Ishikawa (cell line): ENCODE results near the gene ERVW-1.

ENCODE experiments used
- CEBPB ChIP-seq: IDR thresholded peaks from 2 replicates; pipeline ENCODE4 v1.6.1; 2012
- CREB1 ChIP-seq: IDR thresholded peaks from 2 replicates; pipeline ENCODE4 v1.6.1; 2012; ENCODE audit warnings: low read depth
- EGR1 ChIP-seq: IDR thresholded peaks from 2 replicates; pipeline ENCODE4 v1.6.1; 2012
- EP300 ChIP-seq: IDR thresholded peaks from 2 replicates; pipeline ENCODE4 v1.6.1; 2012; ENCODE audit warnings: borderline replicate concordance
- FOXM1 ChIP-seq: IDR thresholded peaks from 2 replicates; pipeline ENCODE4 v1.6.1; 2012; ENCODE audit warnings: low read depth, borderline replicate concordance
- NFIC ChIP-seq: IDR thresholded peaks from 2 replicates; pipeline ENCODE4 v1.6.1; 2012
- RAD21 ChIP-seq: IDR thresholded peaks from 2 replicates; pipeline ENCODE4 v1.6.1; 2012; ENCODE audit warnings: low read depth
- REST ChIP-seq: IDR thresholded peaks from 2 replicates; pipeline ENCODE4 v1.6.1; 2012; ENCODE audit warnings: low read depth, mild to moderate bottlenecking
- TAF1 ChIP-seq: IDR thresholded peaks from 2 replicates; pipeline ENCODE4 v1.6.1; 2012; ENCODE audit warnings: low read depth, mild to moderate bottlenecking
- TCF12 ChIP-seq: IDR thresholded peaks from 2 replicates; pipeline ENCODE4 v1.6.1; 2012; ENCODE audit warnings: low read depth
- TEAD4 ChIP-seq: IDR thresholded peaks from 2 replicates; pipeline ENCODE4 v1.6.1; 2012
- USF1 ChIP-seq: IDR thresholded peaks from 2 replicates; pipeline ENCODE4 v1.6.1; 2012
- YY1 ChIP-seq: IDR thresholded peaks from 2 replicates; pipeline ENCODE4 v1.6.1; 2012; ENCODE audit warnings: low read depth
- ZBTB7A ChIP-seq: IDR thresholded peaks from 2 replicates; pipeline ENCODE4 v1.6.1; 2012; ENCODE audit warnings: low read depth
- TF ChIP-seq, protein P1 (sequence below): IDR thresholded peaks from 2 replicates; pipeline ENCODE4 v1.6.1; 2012

Gene ERVW-1

GRCh38 chr7:92498557-92498956 lies 20.8 kb upstream of the ERVW-1 start:
- TF ChIP-seq TCF12 (no peak), USF1 (no peak), RAD21 (no peak), TAF1 (no peak), CEBPB (no peak), EGR1 (no peak), FOXM1 (no peak), REST (no peak)
- TF ChIP-seq, protein P1, sequence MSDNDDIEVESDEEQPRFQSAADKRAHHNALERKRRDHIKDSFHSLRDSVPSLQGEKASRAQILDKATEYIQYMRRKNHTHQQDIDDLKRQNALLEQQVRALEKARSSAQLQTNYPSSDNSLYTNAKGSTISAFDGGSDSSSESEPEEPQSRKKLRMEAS = no peak

DNA sequence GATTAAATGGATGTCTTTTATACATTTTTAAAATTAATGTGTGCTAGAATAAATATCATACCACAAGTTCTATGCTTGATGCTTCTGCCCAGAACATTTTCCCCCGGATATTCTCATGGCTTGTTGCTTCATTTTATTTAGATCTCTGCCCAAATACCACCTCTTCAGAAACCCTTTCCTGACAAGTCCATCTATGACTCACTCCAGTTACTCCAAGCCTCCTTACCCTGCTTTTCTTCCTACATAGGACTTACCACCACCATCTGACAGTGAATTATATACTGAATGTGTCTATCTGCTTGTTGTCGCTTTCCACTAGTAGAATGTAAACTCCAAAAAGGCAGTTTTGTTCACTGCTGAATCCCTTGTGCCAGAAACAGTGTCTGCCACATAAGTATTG lies 19.1 kb upstream of the ERVW-1 start:
- no peak for TF ChIP-seq CREB1
- TF ChIP-seq RAD21 = no peak
- TF ChIP-seq CEBPB = no peak
- no peak for TF ChIP-seq TCF12
- no peak for TF ChIP-seq YY1
- no peak for TF ChIP-seq REST
- no peak for TF ChIP-seq TAF1
- TF ChIP-seq FOXM1 = no peak
- TF ChIP-seq NFIC = no peak
- TF ChIP-seq EGR1 = no peak
- TF ChIP-seq, protein P1 = no peak
- TF ChIP-seq TEAD4 = no peak
- TF ChIP-seq USF1 = no peak
- TF ChIP-seq EP300 = no peak
- no peak for TF ChIP-seq ZBTB7A

DNA sequence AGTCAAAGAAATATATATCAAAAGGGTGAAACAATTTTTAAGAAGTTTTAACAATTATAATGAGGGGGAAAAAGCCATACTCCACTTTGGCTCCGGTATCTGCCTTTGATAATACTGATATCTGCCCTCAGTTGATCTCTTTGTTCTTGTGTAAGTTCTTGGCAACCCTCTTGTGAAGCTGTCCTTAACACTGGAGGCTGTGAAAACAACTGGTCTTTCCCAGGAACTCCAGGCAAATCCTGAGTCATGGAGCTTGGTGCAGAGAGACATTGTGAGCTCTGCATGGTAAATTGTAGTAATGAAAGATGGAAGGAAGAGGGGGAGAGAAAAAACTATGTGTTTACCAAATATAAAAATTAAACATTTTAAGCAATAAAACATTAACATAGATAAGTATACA lies 11.9 kb upstream of the ERVW-1 start:
- TF ChIP-seq YY1 = no peak
- TF ChIP-seq RAD21 = no peak
- TF ChIP-seq EP300 = no peak
- TF ChIP-seq FOXM1 = no peak
- no peak for TF ChIP-seq EGR1
- TF ChIP-seq, protein P1 = no peak
- TF ChIP-seq USF1 = no peak
- no peak for TF ChIP-seq TAF1
- TF ChIP-seq ZBTB7A = no peak
- no peak for TF ChIP-seq CEBPB
- no peak for TF ChIP-seq NFIC
- TF ChIP-seq TCF12 = no peak
- no peak for TF ChIP-seq TEAD4

DNA sequence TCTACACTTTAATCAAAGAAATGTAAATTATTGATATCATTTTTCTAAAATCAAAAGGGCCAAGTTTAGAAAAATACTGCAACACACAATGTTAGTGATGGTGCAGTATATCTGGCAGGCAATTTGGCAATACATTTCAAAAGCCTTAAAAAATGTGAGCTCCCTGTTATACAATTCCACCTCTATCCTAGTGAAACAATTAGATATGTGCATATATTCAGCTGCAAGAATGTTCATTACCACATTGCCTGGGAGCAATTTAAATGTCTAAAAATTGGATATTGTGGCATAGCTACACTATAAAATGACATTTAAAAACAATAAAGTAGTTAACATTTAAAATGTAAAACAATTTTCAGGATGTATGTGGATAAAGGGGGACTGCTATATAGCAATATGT lies 10.1 kb upstream of the ERVW-1 start:
- no peak for TF ChIP-seq USF1
- no peak for TF ChIP-seq YY1
- TF ChIP-seq, protein P1 = no peak
- TF ChIP-seq EP300 = no peak
- TF ChIP-seq EGR1 = no peak
- TF ChIP-seq NFIC = no peak
- no peak for TF ChIP-seq TEAD4
- TF ChIP-seq CEBPB = no peak
- no peak for TF ChIP-seq REST
- no peak for TF ChIP-seq ZBTB7A
- TF ChIP-seq RAD21 = no peak
- no peak for TF ChIP-seq TAF1
